GM13976 (cell line): ENCODE results near the gene ZBTB38.

ENCODE experiments used
- DNase-seq: peaks from one replicate; pipeline ENCODE4 v3.0.0; 2012; ENCODE audit warnings: low spot score
- in situ Hi-C: fragments of 300-500 bp; cut with MboI; formaldehyde crosslinking; loops from one replicate; pipeline ENCODE4 v1.12.0; 2022; ENCODE audit warnings: low sequenced_read_pairs, mixed read lengths, inconsistent platforms; ENCODE audit not compliant: unreplicated experiment
- TF ChIP-seq, protein P1 (sequence below): IDR thresholded peaks from 2 replicates; pipeline ENCODE4 v1.5.1; 2012; ENCODE audit warnings: borderline replicate concordance, mild to moderate bottlenecking; ENCODE audit not compliant: insufficient read depth; ENCODE audit errors: extremely low read depth, missing control alignments, control extremely low read depth

The ZBTB38 gene

GRCh38 chr3:141333836-141334626, 34.3 kb upstream of the ZBTB38 start:
- TF ChIP-seq, protein P1, sequence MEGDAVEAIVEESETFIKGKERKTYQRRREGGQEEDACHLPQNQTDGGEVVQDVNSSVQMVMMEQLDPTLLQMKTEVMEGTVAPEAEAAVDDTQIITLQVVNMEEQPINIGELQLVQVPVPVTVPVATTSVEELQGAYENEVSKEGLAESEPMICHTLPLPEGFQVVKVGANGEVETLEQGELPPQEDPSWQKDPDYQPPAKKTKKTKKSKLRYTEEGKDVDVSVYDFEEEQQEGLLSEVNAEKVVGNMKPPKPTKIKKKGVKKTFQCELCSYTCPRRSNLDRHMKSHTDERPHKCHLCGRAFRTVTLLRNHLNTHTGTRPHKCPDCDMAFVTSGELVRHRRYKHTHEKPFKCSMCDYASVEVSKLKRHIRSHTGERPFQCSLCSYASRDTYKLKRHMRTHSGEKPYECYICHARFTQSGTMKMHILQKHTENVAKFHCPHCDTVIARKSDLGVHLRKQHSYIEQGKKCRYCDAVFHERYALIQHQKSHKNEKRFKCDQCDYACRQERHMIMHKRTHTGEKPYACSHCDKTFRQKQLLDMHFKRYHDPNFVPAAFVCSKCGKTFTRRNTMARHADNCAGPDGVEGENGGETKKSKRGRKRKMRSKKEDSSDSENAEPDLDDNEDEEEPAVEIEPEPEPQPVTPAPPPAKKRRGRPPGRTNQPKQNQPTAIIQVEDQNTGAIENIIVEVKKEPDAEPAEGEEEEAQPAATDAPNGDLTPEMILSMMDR = no peak
- in situ Hi-C loops = no loop called here
- no peak for DNase-seq

DNA sequence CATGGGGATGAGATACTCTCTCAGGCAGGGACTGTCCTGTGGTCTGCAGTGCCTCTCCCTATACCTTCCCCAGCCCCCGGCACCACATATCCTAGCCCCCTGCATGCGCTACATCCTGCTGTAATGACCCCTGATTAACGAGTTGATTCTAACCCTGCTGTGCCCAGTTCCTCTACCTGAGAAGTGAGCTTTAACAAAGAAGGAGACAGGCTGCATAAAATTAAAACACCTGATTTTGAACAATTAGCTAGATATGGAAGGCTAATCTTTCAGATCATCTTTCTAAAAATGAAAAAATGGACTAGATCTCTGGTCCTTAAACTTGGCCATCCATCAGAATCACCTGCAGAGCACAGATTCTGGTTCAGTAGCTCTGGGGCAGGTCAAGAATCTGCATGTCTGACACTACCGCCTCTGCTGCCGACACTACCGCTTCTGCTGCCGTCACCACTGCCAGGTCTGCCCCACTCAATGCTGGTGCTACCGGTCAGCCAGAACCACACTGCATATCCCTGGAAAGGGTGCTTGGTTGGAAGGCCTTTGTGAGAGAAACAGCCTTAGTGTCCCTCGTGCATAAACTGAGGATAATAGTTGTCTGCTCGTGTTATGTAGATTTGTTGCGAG, 33.6 kb upstream of the ZBTB38 start:
- in situ Hi-C loops = no loop called here
- no peak for DNase-seq
- TF ChIP-seq, protein P1 = no peak

GRCh38 chr3:141335531-141336061, 32.7 kb upstream of the ZBTB38 start:
- in situ Hi-C loops = no loop called here
- TF ChIP-seq, protein P1 = no peak
- no peak for DNase-seq

DNA sequence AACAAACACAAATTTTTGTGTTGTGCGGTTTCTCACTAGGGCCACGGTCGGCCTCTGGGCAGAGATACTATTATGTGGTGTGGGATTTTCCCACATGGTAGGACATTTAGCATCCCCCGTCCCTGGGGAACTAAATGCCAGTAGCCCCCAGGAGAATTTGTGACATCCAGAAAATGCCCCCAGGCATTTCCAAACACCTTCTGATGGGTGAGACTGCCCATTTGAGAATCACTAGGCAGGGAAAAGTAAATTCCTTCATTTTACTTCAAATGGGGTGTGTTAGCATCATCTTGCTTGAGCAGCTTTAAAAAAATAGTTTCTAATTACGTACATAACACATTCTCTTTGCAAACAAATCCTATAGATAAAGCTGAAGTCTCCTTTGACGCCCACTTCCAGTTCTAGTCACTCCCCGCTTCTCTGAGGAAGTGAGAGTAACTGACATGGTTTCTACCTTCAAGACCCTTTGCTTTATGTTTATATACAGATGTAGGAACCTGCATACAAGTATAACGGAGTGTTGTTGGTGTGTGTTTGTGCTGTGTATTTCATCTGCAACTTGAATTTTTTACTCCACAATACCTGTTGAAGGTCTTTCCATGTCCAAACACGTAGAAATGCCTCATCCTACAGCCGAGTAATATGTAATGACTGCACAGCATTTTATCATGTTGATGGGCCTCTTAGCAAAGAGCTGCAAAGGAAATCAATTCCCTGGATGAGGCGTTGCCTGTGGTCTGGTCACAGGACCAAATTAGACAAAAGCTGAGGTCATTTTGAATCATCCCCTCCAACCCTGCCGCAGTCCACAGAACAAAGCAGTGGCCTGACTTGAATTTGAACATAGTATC, 31.4 kb upstream of the ZBTB38 start:
- in situ Hi-C loops = no loop called here
- TF ChIP-seq, protein P1 = no peak
- DNase-seq = peak; percentile 76

DNA sequence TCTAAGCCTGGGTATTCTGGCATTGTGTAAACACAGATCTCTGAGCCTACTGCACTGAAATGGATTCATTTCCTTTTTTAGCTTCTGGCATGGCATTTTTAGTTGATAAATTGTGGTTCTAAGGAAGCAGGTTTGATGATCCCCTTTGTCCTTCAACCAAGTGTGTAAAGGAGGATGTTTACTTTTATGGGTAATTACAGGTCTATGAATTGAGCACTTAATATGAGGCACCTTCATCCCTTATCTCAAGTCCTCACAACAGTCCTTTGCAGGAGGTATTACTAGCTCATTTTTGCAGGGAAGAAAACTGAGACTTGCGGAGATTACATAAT, 30.8 kb upstream of the ZBTB38 start:
- no peak for DNase-seq
- in situ Hi-C loops = no loop called here
- TF ChIP-seq, protein P1 = no peak

- DNase-seq = no peak
- in situ Hi-C loops = no loop called here
- TF ChIP-seq, protein P1 = no peak
These were observed 30.3 kb upstream of the ZBTB38 start for GRCh38 chr3:141337991-141338390.
